AG04449 (cell line): ENCODE results near the gene RIOK3.
"Not testable (repeated sequence)": the region's sequence is repeated elsewhere in the genome, so short reads cannot be mapped to it uniquely, and the experiment has no call there.

Source experiments
- CTCF ChIA-PET: fragments of 350-600 bp; formaldehyde crosslinking; extraction: SDS; loops from one replicate; lab custom pipeline; 2021; ENCODE audit warnings: antibody characterized with exemption; lab: Yijun Ruan, JAX
- POLR2A ChIA-PET: fragments of 400-600, 350-600 bp; formaldehyde crosslinking; extraction: SDS; loops from one replicate; lab custom pipeline; 2020; ENCODE audit warnings: antibody characterized with exemption, inconsistent platforms; lab: Yijun Ruan, JAX
- DNase-seq: peaks from one replicate; pipeline ENCODE4 v3.0.0-alpha.2; 2010; ENCODE audit warnings: low read depth, low spot score
- H3K4me3 ChIP-seq: 2 replicates; pipeline ENCODE4 v1.5.1; 2011; ENCODE audit warnings: low read depth, mild to moderate bottlenecking, control low read depth, low read length
- CTCF ChIP-seq: IDR thresholded peaks from one replicate; pipeline ENCODE4 v1.5.1; 2011; ENCODE audit warnings: mild to moderate bottlenecking, moderate library complexity, low read length, control low read depth, inconsistent platforms; ENCODE audit not compliant: insufficient read depth; ENCODE audit errors: missing control alignments

Gene RIOK3

GRCh38 chr18:23415515-23415914 is 37.6 kb upstream of the RIOK3 start:
- no peak for DNase-seq
- H3K4me3 ChIP-seq = no peak overlapping the region
- CTCF ChIA-PET = interaction anchor here (2.3 to 5.6 kb wide), 3 partner anchors 10 to 384 kb away, joined by 7 to 24 read pairs (median 9); no protein-coding TSS in a partner anchor
- TF ChIP-seq CTCF = no peak
- POLR2A ChIA-PET = no interaction called here

- CTCF ChIA-PET = interaction anchor here (1.7 to 5.6 kb wide), 4 partner anchors 10 to 385 kb away, joined by 4 to 24 read pairs (median 8); no protein-coding TSS in a partner anchor
- no peak for TF ChIP-seq CTCF
- H3K4me3 ChIP-seq = no peak overlapping the region
- no peak for DNase-seq
- POLR2A ChIA-PET = no interaction called here
Observed at GRCh38 chr18:23416298-23416697, 36.8 kb upstream of the RIOK3 start.

GRCh38 chr18:23421277-23421676 is 31.8 kb upstream of the RIOK3 start:
- no peak for DNase-seq
- TF ChIP-seq CTCF = no peak
- no peak overlapping the region for H3K4me3 ChIP-seq
- ChIA-PET CTCF (interaction anchor here (1.4 kb wide), 1 partner anchor 8 kb away, joined by 3 read pairs; no protein-coding TSS in a partner anchor), POLR2A (no interaction called here)

- TF ChIP-seq CTCF = no peak
- CTCF ChIA-PET = interaction anchor here (1.1 to 1.8 kb wide), 5 partner anchors 10 to 624 kb away, joined by 3 to 5 read pairs (median 3); no protein-coding TSS in a partner anchor
- POLR2A ChIA-PET = no interaction called here
- no peak for DNase-seq
- H3K4me3 ChIP-seq = no peak overlapping the region
Observed at GRCh38 chr18:23422751-23423418, 30.2 kb upstream of the RIOK3 start.

GRCh38 chr18:23424616-23425015 is 28.5 kb upstream of the RIOK3 start:
- POLR2A ChIA-PET = no interaction called here
- DNase-seq = no peak
- CTCF ChIA-PET = interaction anchor here (0.8 to 1.4 kb wide), 2 partner anchors 162 to 626 kb away, joined by 3 read pairs; no protein-coding TSS in a partner anchor
- no peak for TF ChIP-seq CTCF
- no peak overlapping the region for H3K4me3 ChIP-seq

GRCh38 chr18:23428821-23429220 is 24.3 kb upstream of the RIOK3 start:
- TF ChIP-seq CTCF = no peak
- ChIA-PET POLR2A (no interaction called here), CTCF (interaction anchor here (0.8 to 1.7 kb wide), 5 partner anchors 12 to 23 kb away, joined by 3 to 4 read pairs (median 4); no protein-coding TSS in a partner anchor)
- DNase-seq = no peak
- no peak overlapping the region for H3K4me3 ChIP-seq

GRCh38 chr18:23429538-23429937 is 23.5 kb upstream of the RIOK3 start:
- DNase-seq, POLR2A ChIA-PET, H3K4me3 ChIP-seq: not testable (repeated sequence)
- CTCF ChIA-PET = interaction anchor here (0.8 to 1.7 kb wide), 3 partner anchors 13 to 24 kb away, joined by 3 to 4 read pairs (median 4); no protein-coding TSS in a partner anchor
